Fibroblast of villous mesenchyme (primary cell): ENCODE data around the gene RASGEF1C. TPM values are rescaled to one million over a fixed set of nuclear protein-coding genes. Genes with fewer than 3 reads are reported as not detected.

Experiments
- DNase-seq: peaks from one replicate; pipeline ENCODE4 v3.0.0-alpha.2; 2010; ENCODE audit warnings: low read depth
- H3K4me3 ChIP-seq: 2 replicates; pipeline ENCODE4 v1.5.1; 2011; ENCODE audit warnings: low read depth, mild to moderate bottlenecking, low read length
- CTCF ChIP-seq: IDR thresholded peaks from 2 replicates; pipeline ENCODE4 v1.5.1; 2012; ENCODE audit warnings: low read depth, mild to moderate bottlenecking, low read length; ENCODE audit not compliant: insufficient read depth
- total RNA-seq: library from RNA; depleted of rRNA; stranded (reverse); fragments of >200 nt; gene quantifications from 2 replicates; pipeline ENCODE4 v1.2.3, GENCODE V29; 2012

The RASGEF1C gene
- total RNA-seq, 1 donor, result not detected

DNA sequence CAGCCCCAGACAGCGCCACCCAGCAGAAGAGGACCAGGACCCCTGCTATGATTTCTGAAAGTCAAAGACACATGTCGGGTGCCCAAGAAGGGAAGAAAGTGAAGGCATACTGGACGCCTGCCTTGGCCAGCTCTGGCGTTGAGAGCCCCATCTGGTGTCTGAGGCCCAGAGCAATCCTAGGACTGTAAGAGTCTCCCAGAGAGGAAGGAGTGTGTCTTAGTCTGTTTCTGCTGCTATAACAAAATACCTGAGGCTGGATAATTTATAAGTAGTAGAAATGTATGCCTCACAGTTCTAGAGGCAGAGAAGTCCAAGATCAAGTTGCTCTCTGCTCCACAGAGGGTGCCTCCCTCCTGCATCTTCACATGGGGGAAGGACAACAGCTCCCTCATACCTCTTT lies 10.8 kb downstream of the RASGEF1C start:
- DNase-seq, result no peak
- H3K4me3 ChIP-seq, result no peak overlapping the region
- TF ChIP-seq CTCF, result no peak

GRCh38 chr5:180197016-180197702 lies 11.9 kb downstream of the RASGEF1C start:
- no peak for TF ChIP-seq CTCF
- H3K4me3 ChIP-seq, result no peak overlapping the region
- DNase-seq, result no peak

GRCh38 chr5:180194410-180195345 lies 14.3 kb downstream of the RASGEF1C start:
- DNase-seq, result no peak
- no peak for TF ChIP-seq CTCF
- H3K4me3 ChIP-seq, result no peak overlapping the region

DNA sequence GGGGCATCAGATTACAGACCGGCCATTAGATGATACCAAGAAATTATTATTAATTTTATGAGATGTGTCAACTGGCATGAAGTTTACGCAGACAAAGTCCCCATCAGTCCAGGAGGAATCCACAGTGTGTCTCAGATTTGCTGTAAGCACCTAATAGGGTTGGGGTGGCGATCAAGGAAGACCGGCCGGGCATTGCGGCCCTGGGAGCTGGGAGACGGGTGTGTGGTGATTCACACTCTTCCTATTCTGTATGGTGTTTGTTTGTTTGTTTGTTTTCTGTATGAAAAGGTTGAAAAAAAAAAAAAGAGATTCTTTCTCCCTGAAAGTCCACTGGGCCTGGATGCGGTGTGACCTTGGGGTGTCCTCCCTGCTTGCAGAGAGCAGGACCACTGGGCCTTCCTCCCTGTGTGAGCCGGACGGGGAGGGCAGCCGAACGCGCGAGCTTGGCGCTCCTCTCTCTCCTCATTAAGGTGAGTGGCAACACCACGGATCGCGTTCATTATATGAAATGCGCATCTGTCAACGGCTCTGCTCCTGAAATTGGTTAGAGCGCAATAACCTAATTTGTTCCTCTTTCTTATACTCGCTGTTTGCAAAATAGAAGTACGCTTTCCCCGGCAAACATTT lies 15.1 kb downstream of the RASGEF1C start:
- TF ChIP-seq CTCF, result no peak
- no peak overlapping the region for H3K4me3 ChIP-seq
- DNase-seq, result no peak

DNA sequence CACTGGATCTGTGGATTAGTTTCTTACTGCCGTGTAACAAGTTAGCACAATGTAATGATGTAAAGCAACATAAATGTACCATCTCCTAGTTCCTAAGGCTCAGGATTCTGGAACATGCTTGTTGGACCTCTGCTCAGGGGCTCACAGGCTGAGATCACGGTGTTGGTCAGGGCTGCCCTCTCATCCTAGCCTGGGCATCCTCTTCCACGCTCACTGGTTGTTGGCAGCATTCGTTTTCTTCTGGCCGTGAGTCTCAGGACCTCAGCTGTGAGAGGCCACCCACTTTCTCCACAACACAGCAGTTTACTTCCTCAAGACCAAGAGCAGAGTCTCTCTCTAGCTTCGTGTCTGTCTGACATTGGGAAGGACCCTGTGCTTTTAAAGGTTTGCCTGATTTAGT lies 17.3 kb downstream of the RASGEF1C start:
- no peak for DNase-seq
- H3K4me3 ChIP-seq, result no peak overlapping the region
- TF ChIP-seq CTCF, result no peak

DNA sequence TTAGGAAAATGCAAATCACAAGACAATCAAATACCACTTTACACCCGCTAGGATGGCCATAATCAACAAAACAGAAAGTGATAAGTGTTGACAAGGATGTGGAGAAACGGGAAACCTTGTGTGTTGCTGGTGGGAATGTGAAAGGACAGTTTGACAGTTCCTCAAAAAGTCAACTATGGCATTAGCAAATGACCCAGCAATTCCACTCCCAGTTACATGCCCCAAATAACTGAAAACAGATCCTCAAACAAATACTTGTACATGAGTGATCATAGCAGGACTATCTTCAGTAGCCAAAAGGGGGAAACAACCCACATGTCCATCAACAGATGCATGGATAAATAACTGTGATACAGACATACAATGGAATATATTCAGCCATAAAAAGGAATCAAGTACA lies 21.2 kb downstream of the RASGEF1C start:
- H3K4me3 ChIP-seq, result no peak overlapping the region
- TF ChIP-seq CTCF, result no peak
- DNase-seq, result no peak
